ENCODE measurements around the gene RAPGEFL1.

RAPGEFL1 gene

GRCh38 chr17:40178021-40178601, 841 bp downstream of the RAPGEFL1 start:
- Histone ChIP-seq H3K4me1 (peaks cover 4% of the 10 kb centered on the region; the same call in 1 of the 2 replicates), H3K36me3 (peaks cover 10% of the 10 kb centered on the region), H3K27me3 (no peaks in the 10 kb centered on the region), H3K9me3 (no peaks in the 10 kb centered on the region), H3K4me3 (ENCODE audit: low read depth, low read length) (no peak overlapping the region)
- no peak for TF ChIP-seq CTCF (IDR thresholded peaks at IDR 0.05; ENCODE audit: low read depth, low read length)
- DNase-seq = no peak

GRCh38 chr17:40178660-40179059, 1.4 kb downstream of the RAPGEFL1 start:
- Histone ChIP-seq H3K4me1 (peaks cover 4% of the 10 kb centered on the region; the same call in 1 of the 2 replicates), H3K4me3 (ENCODE audit: low read depth, low read length) (no peak overlapping the region), H3K27me3 (no peaks in the 10 kb centered on the region), H3K9me3 (no peaks in the 10 kb centered on the region), H3K36me3 (peaks cover 10% of the 10 kb centered on the region)
- TF ChIP-seq CTCF (IDR thresholded peaks at IDR 0.05; ENCODE audit: low read depth, low read length) = no peak
- DNase-seq = no peak

GRCh38 chr17:40179923-40180659, 2.8 kb downstream of the RAPGEFL1 start:
- DNase-seq = no peak
- H3K4me3 ChIP-seq (ENCODE audit: low read depth, low read length) = no peak overlapping the region
- peaks cover 10% of the 10 kb centered on the region for H3K36me3 ChIP-seq
- TF ChIP-seq CTCF (IDR thresholded peaks at IDR 0.05; ENCODE audit: low read depth, low read length) = no peak
- no peaks in the 10 kb centered on the region for H3K9me3 ChIP-seq
- peaks cover 4% of the 10 kb centered on the region; the same call in 1 of the 2 replicates for H3K4me1 ChIP-seq
- H3K27me3 ChIP-seq = no peaks in the 10 kb centered on the region

GRCh38 chr17:40180694-40181093, 3.4 kb downstream of the RAPGEFL1 start:
- DNase-seq = no peak
- Histone ChIP-seq H3K36me3 (peaks cover 10% of the 10 kb centered on the region), H3K27me3 (no peaks in the 10 kb centered on the region), H3K4me3 (ENCODE audit: low read depth, low read length) (no peak overlapping the region), H3K4me1 (peaks cover 4% of the 10 kb centered on the region; the same call in 1 of the 2 replicates), H3K9me3 (no peaks in the 10 kb centered on the region)
- no peak for TF ChIP-seq CTCF (IDR thresholded peaks at IDR 0.05; ENCODE audit: low read depth, low read length)

GRCh38 chr17:40181205-40181604, 3.9 kb downstream of the RAPGEFL1 start:
- Histone ChIP-seq H3K36me3 (peaks cover 8% of the 10 kb centered on the region), H3K4me3 (ENCODE audit: low read depth, low read length) (no peak overlapping the region), H3K27me3 (no peaks in the 10 kb centered on the region), H3K4me1 (peaks cover 4% of the 10 kb centered on the region; the same call in 1 of the 2 replicates), H3K9me3 (no peaks in the 10 kb centered on the region)
- no peak for TF ChIP-seq CTCF (IDR thresholded peaks at IDR 0.05; ENCODE audit: low read depth, low read length)
- DNase-seq = peak; percentile 39

GRCh38 chr17:40182606-40183005, 5.3 kb downstream of the RAPGEFL1 start:
- Histone ChIP-seq H3K36me3 (no peaks in the 10 kb centered on the region), H3K4me3 (ENCODE audit: low read depth, low read length) (no peak overlapping the region), H3K4me1 (peaks cover 4% of the 10 kb centered on the region; the same call in 1 of the 2 replicates), H3K9me3 (no peaks in the 10 kb centered on the region), H3K27me3 (no peaks in the 10 kb centered on the region)
- no peak for DNase-seq
- no peak for TF ChIP-seq CTCF (IDR thresholded peaks at IDR 0.05; ENCODE audit: low read depth, low read length)

Data from BE2C (cell line).